HG03064 (cell line): ENCODE measurements around the gene MRRF.
"Not testable (repeated sequence)": the region's sequence is repeated elsewhere in the genome, so short reads cannot be mapped to it uniquely, and the experiment has no call there.

ENCODE experiments used
- ATAC-seq: cut with Tn5 transposase; IDR thresholded peaks from one replicate; pipeline ENCODE4 v1.9.1; 2021; ENCODE audit warnings: low read depth; ENCODE audit not compliant: unreplicated experiment

Gene MRRF

DNA sequence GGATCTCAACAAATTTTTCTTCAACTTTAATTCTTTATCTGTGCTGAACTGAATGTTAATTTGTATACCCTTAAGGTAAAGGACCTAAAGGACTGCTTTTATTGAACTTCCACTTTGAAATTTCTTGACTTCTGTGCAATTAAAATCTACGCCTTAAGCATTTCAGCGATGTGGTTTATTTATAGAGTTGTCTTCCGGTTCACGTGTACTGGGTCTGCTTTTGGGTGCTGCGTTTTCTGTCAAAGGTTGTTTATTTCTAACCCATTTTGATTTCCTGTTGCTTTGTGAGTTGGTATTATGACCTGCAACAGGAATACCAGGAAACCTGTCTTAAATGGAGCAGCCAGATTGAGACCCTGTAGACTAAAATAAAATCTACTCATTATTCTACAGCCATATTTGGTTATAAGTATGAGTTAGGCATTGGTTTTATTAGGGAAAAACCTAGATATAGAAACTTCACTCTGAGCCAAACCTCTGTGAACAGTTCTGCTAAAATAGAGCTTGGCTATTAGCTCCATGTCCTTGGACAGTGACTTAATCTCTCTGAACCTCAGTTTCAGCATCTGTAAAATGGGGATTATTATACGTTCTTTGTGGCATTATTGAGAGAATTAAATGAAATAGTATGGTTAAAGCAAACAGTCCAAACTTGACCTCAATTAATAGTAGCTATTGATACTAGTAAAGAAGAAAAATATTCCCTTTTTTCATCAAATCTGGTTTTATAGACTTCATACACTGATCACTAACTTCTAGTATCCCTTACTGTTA, 3.5 kb downstream of the MRRF start:
- ATAC-seq = no peak

DNA sequence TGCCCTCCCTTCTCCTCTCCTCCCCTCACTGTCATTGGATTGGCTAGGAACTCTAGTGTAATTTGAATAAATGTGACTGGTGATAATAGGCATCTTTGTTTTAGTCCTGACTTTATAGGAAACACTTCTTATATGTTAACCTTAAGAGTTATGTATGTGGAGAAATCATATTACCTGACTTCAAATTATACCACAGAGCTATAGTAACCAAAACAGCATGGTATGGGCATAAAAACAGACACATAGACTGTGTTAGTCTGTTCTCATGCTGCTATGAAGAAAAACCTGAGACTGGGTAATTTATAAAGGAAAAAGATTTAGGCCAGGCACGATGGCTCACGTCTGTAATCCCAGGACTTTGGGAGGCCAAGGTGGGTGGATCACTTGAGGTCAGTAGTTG, 9.4 kb downstream of the MRRF start:
- no peak for ATAC-seq

DNA sequence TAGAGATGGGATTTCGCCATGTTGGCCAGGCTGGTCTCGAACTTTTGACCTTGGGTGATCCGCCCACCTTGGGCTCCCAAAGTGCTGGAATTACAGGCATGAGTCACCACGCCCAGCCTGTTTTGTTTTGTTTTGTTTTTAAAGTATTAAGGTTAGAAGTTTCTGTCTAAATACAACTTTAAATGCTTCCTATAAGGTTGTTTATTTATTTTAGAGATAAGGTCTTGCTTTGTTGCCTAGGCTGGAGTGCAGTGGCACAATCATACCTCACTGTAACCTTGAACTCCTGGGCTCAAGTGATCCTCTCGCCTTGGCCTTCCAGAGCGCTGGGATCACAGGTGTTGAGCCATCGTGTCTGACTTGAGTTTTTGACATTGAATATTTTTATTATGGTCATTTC, 11.4 kb downstream of the MRRF start:
- ATAC-seq = no peak

- ATAC-seq = no peak
Observed at GRCh38 chr9:122277285-122277897, 12.7 kb downstream of the MRRF start.

DNA sequence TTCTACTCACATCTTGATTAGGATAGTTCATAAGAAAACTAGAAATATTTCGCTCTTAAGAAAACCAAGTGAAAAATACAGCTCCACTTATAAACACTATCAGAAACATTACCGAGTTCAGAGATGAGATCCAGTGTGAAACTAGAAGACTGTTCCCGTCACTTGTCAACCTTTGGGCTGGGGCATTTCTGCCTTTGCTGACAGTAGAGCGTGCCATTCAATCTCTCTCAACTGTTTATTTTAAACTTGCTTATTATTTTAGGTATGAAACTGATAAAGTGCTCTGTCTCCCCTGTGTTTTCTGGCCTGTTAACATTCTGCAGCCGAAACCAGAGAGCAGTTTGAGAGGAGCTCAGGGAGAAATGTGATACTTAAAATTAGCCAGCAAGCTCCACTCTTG, 16.7 kb downstream of the MRRF start:
- ATAC-seq = no peak

DNA sequence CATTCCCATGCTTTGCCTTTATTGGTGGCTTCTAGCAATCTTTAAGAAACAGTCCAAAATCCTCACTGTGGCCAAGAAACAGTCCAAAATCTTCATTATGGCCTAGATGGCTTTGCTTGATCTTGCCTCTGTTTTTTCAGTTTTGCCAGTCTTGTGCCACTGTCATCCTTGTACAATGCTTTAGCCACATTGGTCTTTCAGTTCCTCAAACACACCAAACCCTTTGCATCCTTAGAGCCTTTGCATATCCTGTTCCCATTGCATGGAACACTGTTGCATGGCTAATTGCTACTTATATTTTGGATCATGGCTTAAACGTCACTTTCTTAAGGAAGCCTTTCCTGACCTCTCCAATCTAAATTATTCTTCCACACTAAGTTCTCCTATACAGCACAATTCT, 22.1 kb downstream of the MRRF start:
- no peak for ATAC-seq

- ATAC-seq = no peak
Observed at GRCh38 chr9:122287214-122287720, 22.6 kb downstream of the MRRF start.

- no peak for ATAC-seq
Observed at GRCh38 chr9:122291458-122291857, 26.8 kb downstream of the MRRF start.

DNA sequence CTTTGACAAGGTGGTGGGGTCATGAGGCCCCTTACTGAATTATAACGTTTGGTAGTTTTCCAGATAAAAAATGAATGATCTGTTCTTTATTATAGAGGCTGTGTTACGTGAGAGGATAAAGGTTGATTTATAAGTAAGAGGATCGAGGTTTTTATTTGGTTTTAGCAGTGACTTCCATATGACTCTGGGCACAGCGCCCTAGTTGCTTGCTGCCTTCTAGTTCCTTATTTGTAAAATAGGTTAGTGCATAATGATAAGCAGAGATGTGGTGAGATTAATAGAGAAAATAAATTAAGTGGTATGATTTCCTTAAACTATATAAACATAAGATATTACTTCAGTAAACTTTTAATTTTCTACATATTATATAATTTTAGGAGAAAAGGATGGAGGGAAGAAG, 29.8 kb downstream of the MRRF start:
- ATAC-seq = no peak

DNA sequence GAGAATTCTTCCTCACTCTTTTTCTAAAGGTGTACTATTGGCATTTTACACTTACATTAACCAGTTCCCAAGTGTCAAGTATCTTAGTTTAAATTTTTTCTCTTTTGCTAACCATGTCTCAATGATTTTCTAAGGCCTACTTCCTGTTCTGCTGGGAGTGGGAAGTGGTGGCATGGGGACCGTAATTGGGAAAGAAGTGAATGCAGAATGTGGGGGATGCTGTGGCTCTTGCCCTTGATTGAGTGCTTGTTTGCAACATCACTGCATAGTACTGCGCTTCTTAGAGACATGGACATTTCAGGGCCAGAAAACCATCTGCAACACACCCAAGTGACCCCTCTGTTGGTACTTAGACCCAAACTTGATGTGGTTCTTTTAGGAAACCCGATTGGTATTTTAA, 32.8 kb downstream of the MRRF start:
- ATAC-seq = no peak

- no peak for ATAC-seq
Observed at GRCh38 chr9:122302237-122303093, 37.8 kb downstream of the MRRF start.

DNA sequence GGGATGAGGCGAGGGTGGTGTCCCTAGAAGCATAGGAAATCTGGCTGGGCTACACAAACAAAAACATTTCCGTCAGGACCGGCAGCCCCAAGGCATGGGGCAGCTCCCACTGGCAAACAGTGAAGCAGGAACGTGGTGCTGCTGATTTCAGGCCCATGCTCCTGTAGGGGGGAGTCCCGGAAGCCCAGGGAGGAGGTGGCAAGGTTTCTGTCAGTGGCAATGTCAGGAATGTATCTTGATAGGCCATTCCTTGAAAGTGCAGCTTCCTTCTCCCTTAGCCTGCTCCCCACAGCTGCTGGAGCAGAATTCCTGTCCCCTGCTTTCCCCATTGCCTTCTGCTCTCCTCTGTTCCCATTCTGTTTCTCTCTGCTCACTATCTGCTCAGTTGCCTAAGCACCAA, 42.4 kb downstream of the MRRF start:
- ATAC-seq = no peak

- no peak for ATAC-seq
Observed at GRCh38 chr9:122307925-122308324, 43.2 kb downstream of the MRRF start.

DNA sequence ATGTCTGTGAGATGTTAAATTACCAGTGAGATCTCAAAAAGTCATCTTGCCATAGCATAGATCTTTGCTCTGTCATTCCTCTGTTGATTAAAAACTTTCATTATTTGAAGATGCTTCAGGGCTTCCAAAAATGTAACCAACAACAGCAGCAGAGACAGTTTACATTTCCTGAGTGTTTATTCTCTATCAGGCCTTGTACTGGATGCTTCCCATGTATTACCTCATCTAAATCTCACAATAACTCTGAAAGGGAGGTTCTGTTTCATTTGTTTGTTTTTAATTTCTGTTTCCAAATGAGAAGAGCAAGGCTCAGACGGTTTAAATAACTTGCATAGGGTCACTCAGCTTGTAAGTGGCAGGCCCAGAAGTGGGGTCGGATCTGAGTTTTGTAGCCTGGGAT, 45.2 kb downstream of the MRRF start:
- no peak for ATAC-seq

GRCh38 chr9:122314165-122314564, 49.5 kb downstream of the MRRF start:
- no peak for ATAC-seq

DNA sequence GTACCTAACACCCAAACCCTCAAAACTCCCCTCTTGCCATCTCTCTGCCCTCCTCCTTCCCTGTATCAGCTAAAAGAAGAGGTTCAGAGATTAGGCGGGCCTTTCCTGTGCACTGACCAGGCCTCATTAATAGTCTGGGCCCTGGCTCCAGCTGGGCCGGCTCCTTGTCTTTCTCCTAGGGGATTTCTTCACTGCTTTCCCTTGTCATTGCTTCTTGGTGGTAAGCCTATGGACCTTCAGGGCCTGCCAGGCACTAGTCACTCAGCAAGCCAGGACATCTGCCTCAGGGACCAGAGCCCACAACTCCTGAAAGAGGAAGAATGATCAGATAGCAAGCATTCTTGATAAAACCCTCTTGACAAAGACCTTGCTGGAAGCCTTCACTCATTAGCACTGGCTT, 50.9 kb downstream of the MRRF start:
- ATAC-seq = no peak

DNA sequence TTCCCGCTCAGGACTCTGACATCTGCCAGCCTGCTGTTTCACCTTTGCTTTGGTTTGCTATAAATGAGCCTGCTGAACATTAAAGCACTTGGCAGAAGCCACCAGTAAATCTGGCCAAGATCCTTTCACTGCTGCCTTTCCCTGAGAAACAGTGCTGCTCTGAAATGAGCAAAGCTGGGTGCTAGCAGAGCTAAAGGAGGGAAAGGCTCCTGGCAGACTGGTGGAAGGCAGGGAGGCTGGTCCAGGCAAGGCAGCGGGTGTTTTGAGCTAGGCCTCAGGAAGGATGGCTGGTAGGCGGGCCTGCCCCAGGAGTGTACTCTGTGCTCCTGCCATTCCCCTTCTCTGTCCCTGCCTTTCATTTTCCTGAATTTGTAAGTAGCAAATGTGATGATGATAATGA, 53.6 kb downstream of the MRRF start:
- ATAC-seq = no peak

DNA sequence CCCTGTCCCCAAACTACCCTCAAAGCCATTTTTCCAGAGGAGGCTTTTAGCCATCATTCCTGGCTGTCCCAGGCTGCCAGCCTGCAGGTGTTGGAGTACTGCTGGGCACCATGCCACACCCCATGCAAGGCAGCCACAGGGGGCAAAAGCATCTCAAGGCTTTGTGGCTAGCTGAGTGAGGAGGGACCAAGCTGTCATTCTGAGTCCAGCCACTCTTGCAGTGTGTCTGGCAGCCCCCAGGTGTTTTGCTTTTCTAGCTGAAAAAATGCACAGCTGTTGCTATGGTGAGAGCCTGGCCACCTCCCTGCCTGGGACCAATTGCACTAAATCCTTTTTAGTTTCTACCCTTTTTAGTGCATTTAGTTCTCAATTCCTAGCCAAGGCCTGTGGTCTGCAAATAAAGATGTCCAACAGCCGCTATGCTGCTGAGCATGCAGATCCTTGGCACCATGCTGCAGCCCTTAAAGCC, 55.8 kb downstream of the MRRF start:
- ATAC-seq = no peak

DNA sequence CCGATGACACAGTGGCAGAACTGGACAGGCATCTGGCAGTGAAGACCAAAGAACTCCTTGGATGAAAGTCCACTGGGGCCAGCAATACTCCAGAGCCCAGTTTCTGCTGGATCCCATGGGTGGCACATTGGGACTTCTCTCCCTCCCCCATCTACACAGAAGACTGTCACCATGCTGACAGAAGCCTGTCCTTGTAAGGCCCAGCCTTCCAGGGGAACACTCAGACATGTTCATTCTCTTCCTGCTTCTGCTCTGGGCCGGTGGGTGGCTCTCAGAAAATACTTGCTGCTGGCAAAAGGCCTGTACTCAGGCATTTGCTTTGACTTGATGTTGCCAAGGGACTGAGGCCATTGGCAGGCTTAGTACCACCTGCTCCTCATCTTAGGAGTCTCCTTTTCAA, 57.9 kb downstream of the MRRF start:
- ATAC-seq = no peak

GRCh38 chr9:122324665-122325064, 60.0 kb downstream of the MRRF start:
- ATAC-seq = not testable (repeated sequence)

DNA sequence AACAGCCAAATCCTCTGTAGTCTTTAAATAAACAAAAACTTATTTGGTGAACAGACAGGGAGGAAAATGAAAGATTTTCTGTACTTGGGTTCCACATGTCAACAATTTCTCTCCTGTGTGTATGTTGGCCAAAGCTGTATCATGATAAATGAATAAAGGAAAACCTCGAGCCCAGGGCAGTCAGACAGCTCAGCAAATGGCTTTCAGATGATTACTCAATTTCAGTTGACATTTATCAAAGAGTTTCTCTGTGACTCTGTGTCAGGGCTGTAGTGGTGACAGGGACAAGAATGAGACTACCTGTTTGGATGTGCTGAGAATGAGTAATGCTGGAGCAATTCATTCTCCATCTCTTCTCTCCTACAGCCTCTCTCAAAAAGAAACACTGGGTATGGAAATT, 60.4 kb downstream of the MRRF start:
- ATAC-seq = no peak
